Ascending aorta (tissue), 2 donors: ENCODE results near the gene MAGI1. TPM values are rescaled to one million over a fixed set of nuclear protein-coding genes. Genes with fewer than 3 reads are reported as not detected.

Experiments used
- DNase-seq, 2 donors: peaks; one replicate each; pipeline ENCODE4 v3.0.0-alpha.2; 2019; ENCODE audit warnings: low spot score in 2 of 2
- H3K27ac ChIP-seq, 2 donors: fragments of 200-600 bp; sonication (generic); one replicate each; pipeline ENCODE4 v1.5.1; 2016 to 2017; ENCODE audit warnings: mild to moderate bottlenecking in 1 of 2
- H3K27me3 ChIP-seq: fragments of 200-600 bp; sonication (generic); one replicate; pipeline ENCODE4 v1.5.1; 2017
- H3K36me3 ChIP-seq, 2 donors: fragments of 200-600 bp; sonication (generic); one replicate each; pipeline ENCODE4 v1.5.1; 2016
- H3K4me1 ChIP-seq, 2 donors: fragments of 200-600 bp; sonication (generic); one replicate each; pipeline ENCODE4 v1.5.1; 2016 to 2017; ENCODE audit warnings: mild to moderate bottlenecking in 1 of 2
- H3K4me3 ChIP-seq, 2 donors: fragments of 200-600 bp; sonication (generic); one replicate each; pipeline ENCODE4 v1.5.1; 2016 to 2017; ENCODE audit warnings: mild to moderate bottlenecking in 1 of 2
- H3K9me3 ChIP-seq, 2 donors: fragments of 200-600 bp; sonication (generic); one replicate each; pipeline ENCODE4 v1.5.1; 2016
- CTCF ChIP-seq, 3 experiments: fragments of 200-600 bp in 2 of 3; fragments of 450-650 bp in 1 of 3; sonication (generic) in 2 of 3; IDR thresholded peaks; one replicate each; pipeline ENCODE4 v1.5.1; 2016 to 2019; ENCODE audit warnings: antibody characterized with exemption in 3 of 3, mild to moderate bottlenecking in 1 of 3, moderate library complexity in 1 of 3
- intact Hi-C: fragments of 100-400 bp; cut with DNase I; formaldehyde crosslinking; loops from one replicate; pipeline ENCODE4 v1.15.1; 2023
- total RNA-seq: library from RNA; depleted of rRNA; stranded (reverse); fragments of >200 nt; gene quantifications from one replicate; pipeline ENCODE4 v1.1.0, GENCODE V29; 2016

The MAGI1 gene
- total RNA-seq, 1 donor from 2014 or later: 28.4 TPM

DNA sequence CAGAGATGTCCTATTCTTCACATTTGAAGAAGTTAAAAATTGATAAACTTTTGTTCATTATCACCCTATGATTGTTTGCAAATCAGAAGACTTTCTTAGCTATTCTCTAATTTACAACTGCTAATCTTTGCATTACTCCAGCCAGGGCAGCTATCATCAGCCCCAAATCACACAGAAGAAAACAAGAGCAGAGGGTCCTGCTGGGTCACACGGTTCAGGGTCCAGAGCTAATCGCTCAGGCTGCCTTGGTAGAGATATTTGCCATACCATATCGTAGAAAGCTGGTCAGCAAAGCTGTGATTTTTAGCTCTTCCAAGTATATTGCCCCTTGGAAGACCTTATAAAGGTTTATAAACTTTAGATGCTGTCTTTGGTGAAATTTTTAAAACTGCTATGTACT is 181.4 kb downstream of the MAGI1 start:
- no peak for TF ChIP-seq CTCF (IDR thresholded peaks at IDR 0.05)
- H3K36me3 ChIP-seq: no peaks in the 10 kb centered on the region
- DNase-seq: no peak
- no peak overlapping the region for H3K27ac ChIP-seq
- H3K9me3 ChIP-seq: no peaks in the 10 kb centered on the region
- peaks cover 0 to 4% of the 10 kb centered on the region in 2 donors for H3K4me1 ChIP-seq
- H3K4me3 ChIP-seq: no peak overlapping the region
- intact Hi-C loops: no loop called here
- H3K27me3 ChIP-seq: no peaks in the 10 kb centered on the region

- no peak overlapping the region for H3K4me3 ChIP-seq
- no peaks in the 10 kb centered on the region for H3K36me3 ChIP-seq
- no peaks in the 10 kb centered on the region for H3K27me3 ChIP-seq
- H3K4me1 ChIP-seq: peaks cover 0 to 4% of the 10 kb centered on the region in 2 donors
- no peak for TF ChIP-seq CTCF (IDR thresholded peaks at IDR 0.05)
- no peaks in the 10 kb centered on the region for H3K9me3 ChIP-seq
- intact Hi-C loops: no loop called here
- no peak for DNase-seq
- H3K27ac ChIP-seq: no peak overlapping the region
Measured at GRCh38 chr3:65856907-65857306, 181.8 kb downstream of the MAGI1 start.

DNA sequence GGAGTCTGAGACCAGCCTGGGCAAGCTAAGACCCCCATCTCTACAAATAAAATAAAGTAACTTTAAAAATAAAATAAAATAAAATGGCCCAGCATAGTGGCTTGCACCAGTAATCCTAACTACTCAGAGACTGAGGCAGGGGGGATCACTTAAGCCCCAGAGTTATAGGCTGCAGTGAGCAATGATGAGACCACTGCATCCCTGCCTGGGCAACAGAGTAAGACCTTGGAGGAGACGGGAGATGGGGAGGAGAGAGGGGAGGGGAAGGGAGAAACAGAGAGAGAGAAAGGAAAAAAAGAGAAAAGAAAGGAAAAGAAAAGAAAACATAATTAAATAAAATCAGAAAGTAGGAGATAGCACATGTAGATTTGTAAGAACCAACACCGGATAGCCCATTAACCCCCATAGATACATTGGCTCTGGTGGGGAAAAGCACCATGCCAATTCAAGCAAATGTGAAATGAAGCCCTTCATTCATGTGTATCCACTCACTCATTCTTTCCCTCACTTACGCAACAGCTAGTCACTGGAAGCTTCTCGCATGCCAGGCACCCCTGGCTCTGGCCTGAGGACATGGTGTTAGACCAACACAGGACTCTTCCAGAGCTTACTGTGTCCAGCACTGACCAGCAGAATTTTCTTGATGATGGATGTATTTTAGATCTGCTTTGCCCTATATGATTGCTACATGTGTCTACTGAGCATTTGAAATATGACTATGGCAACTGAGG is 183.2 kb downstream of the MAGI1 start:
- H3K4me1 ChIP-seq: peaks cover 0 to 4% of the 10 kb centered on the region in 2 donors
- H3K9me3 ChIP-seq: no peaks in the 10 kb centered on the region
- H3K27ac ChIP-seq: no peak overlapping the region
- no peaks in the 10 kb centered on the region for H3K36me3 ChIP-seq
- no peak overlapping the region for H3K4me3 ChIP-seq
- no peak for DNase-seq
- H3K27me3 ChIP-seq: no peaks in the 10 kb centered on the region
- intact Hi-C loops: no loop called here
- TF ChIP-seq CTCF (IDR thresholded peaks at IDR 0.05): no peak

GRCh38 chr3:65854606-65855304 is 184.0 kb downstream of the MAGI1 start:
- DNase-seq: no peak
- intact Hi-C loops: no loop called here
- H3K4me1 ChIP-seq: peaks cover 0 to 4% of the 10 kb centered on the region in 2 donors
- no peak overlapping the region for H3K4me3 ChIP-seq
- no peak overlapping the region for H3K27ac ChIP-seq
- no peaks in the 10 kb centered on the region for H3K27me3 ChIP-seq
- no peaks in the 10 kb centered on the region for H3K36me3 ChIP-seq
- no peaks in the 10 kb centered on the region for H3K9me3 ChIP-seq
- no peak for TF ChIP-seq CTCF (IDR thresholded peaks at IDR 0.05)

GRCh38 chr3:65851827-65852226 is 186.9 kb downstream of the MAGI1 start:
- H3K36me3 ChIP-seq: no peaks in the 10 kb centered on the region
- H3K27ac ChIP-seq: no peak overlapping the region
- no peaks in the 10 kb centered on the region for H3K9me3 ChIP-seq
- H3K4me1 ChIP-seq: no peaks in the 10 kb centered on the region
- no peak for TF ChIP-seq CTCF (IDR thresholded peaks at IDR 0.05)
- intact Hi-C loops: no loop called here
- no peak overlapping the region for H3K4me3 ChIP-seq
- DNase-seq: no peak
- no peaks in the 10 kb centered on the region for H3K27me3 ChIP-seq
